HFFc6 (cell line): ENCODE data around the gene PLPP6. TPM values are rescaled to one million over a fixed set of nuclear protein-coding genes. Genes with fewer than 3 reads are reported as not detected.
A peak's percentile ranks its signal among the peaks of the same experiment; 100 is the strongest.

Source experiments
- DNase-seq: peaks from one replicate; pipeline ENCODE4 v3.0.0-alpha.2; 2018
- H3K27ac Mint-ChIP-seq: 2 replicates; pipeline ENCODE4 v1.8.0; 2020; ENCODE audit warnings: mild to moderate bottlenecking, mixed read lengths
- H3K27me3 Mint-ChIP-seq: 2 replicates; pipeline ENCODE4 v1.8.0; 2021; ENCODE audit warnings: mild to moderate bottlenecking, moderate library complexity, mixed read lengths; ENCODE audit not compliant: insufficient read depth
- H3K36me3 Mint-ChIP-seq: 2 replicates; pipeline ENCODE4 v1.8.0; 2021; ENCODE audit warnings: low read depth, mixed read lengths
- H3K4me1 Mint-ChIP-seq: 2 replicates; pipeline ENCODE4 v1.8.0; 2020; ENCODE audit warnings: low read depth, mixed read lengths
- H3K4me3 Mint-ChIP-seq: 2 replicates; pipeline ENCODE4 v1.8.0; 2020; ENCODE audit warnings: mild to moderate bottlenecking, moderate library complexity, mixed read lengths
- H3K9me3 Mint-ChIP-seq: 2 replicates; pipeline ENCODE4 v1.8.0; 2020; ENCODE audit warnings: mild to moderate bottlenecking, mixed read lengths
- CTCF ChIP-seq: fragments of 200-600 bp; sonication (generic); IDR thresholded peaks from 2 replicates; pipeline ENCODE4 v1.5.0; 2021; ENCODE audit warnings: antibody characterized with exemption, mild to moderate bottlenecking
- total RNA-seq, 6 experiments: library from RNA; stranded (reverse); fragmentation: NEBNext Ultra II Directional; extraction: Animal tissue kit (Norgen Biotek cat#: 25700); gene quantifications; 2 replicates in 1 of 6; 3 replicates in 5 of 6; pipeline ENCODE4 v1.2.3, GENCODE V29; 2021

The PLPP6 gene
- total RNA-seq, 6 experiments from 2014 or later: 5.0 to 6.8 (median 5.9) TPM

- Mint-ChIP-seq H3K9me3 (no peaks in the 10 kb centered on the region), H3K27ac (no peak overlapping the region), H3K4me1 (peaks cover 14% of the 10 kb centered on the region), H3K4me3 (no peak overlapping the region), H3K27me3 (no peaks in the 10 kb centered on the region; the same call in 1 of the 2 replicates), H3K36me3 (0 out of 2 replicates have a peak, but pooled peaks cover 7% of the 10 kb centered on the region)
- TF ChIP-seq CTCF: no peak
- no peak for DNase-seq
These were observed 16.7 kb downstream of the PLPP6 start for GRCh38 chr9:4678679-4679267.

- no peak within 1 kb of the TSS for H3K4me3 Mint-ChIP-seq
- peak; percentile 82 for TF ChIP-seq CTCF
- 0 out of 2 replicates have a peak, but pooled peaks cover 7% of the 10 kb centered on the region for H3K36me3 Mint-ChIP-seq
- H3K9me3 Mint-ChIP-seq: no peaks in the 10 kb centered on the region
- no peak within 1 kb of the TSS for H3K27ac Mint-ChIP-seq
- no peaks in the 10 kb centered on the region; the same call in 1 of the 2 replicates for H3K27me3 Mint-ChIP-seq
- peak; percentile 96 for DNase-seq
- H3K4me1 Mint-ChIP-seq: peaks cover 12% of the 10 kb centered on the region
These were observed 17.4 kb downstream of the PLPP6 start, which contains the start of gene CDC37L1 for GRCh38 chr9:4679268-4680172. Gene CDC37L1 (plus strand): TSS chr9:4679569. CDS start chr9:4679768, 199 bp downstream.

- Mint-ChIP-seq H3K27ac (no peak overlapping the region), H3K4me1 (peaks cover 12% of the 10 kb centered on the region), H3K4me3 (no peak overlapping the region), H3K9me3 (no peaks in the 10 kb centered on the region), H3K36me3 (0 out of 2 replicates have a peak, but pooled peaks cover 11% of the 10 kb centered on the region), H3K27me3 (no peaks in the 10 kb centered on the region; the same call in 1 of the 2 replicates)
- no peak for DNase-seq
- TF ChIP-seq CTCF: no peak
These were observed 18.1 kb downstream of the PLPP6 start for GRCh38 chr9:4680173-4680525.

GRCh38 chr9:4680750-4681149, 18.7 kb downstream of the PLPP6 start:
- peak; percentile 45 for DNase-seq
- Mint-ChIP-seq H3K4me3 (no peak overlapping the region), H3K9me3 (no peaks in the 10 kb centered on the region), H3K27ac (no peak overlapping the region), H3K4me1 (peaks cover 11% of the 10 kb centered on the region), H3K27me3 (no peaks in the 10 kb centered on the region; the same call in 1 of the 2 replicates), H3K36me3 (0 out of 2 replicates have a peak, but pooled peaks cover 11% of the 10 kb centered on the region)
- no peak for TF ChIP-seq CTCF

- Mint-ChIP-seq H3K4me1 (peaks cover 26% of the 10 kb centered on the region), H3K27ac (no peak overlapping the region), H3K27me3 (no peaks in the 10 kb centered on the region; the same call in 1 of the 2 replicates), H3K9me3 (no peaks in the 10 kb centered on the region), H3K36me3 (peaks cover 11% of the 10 kb centered on the region; the same call in 1 of the 2 replicates), H3K4me3 (no peak overlapping the region)
- no peak for TF ChIP-seq CTCF
- DNase-seq: no peak
These were observed 22.7 kb downstream of the PLPP6 start for GRCh38 chr9:4684820-4685219.
